Activated naive CD8-positive, alpha-beta T cell treated with anti-CD3 and anti-CD28 coated beads, Interleukin-2, amount 10 ng/mL, durations not matched to agents 7 days and 5 days (primary cell): Measurements from ENCODE around the gene KLHDC7A. TPM values are rescaled to one million over a fixed set of nuclear protein-coding genes. Genes with fewer than 3 reads are reported as not detected.

Experiments
- ATAC-seq: fragments of 150-1000 bp; cut with Tn5 transposase; one replicate; pipeline ENCODE4 v1.10.0; 2021; ENCODE audit warnings: low read depth, moderate library complexity
- POLR2A ChIA-PET: fragments of 350-600 bp; sonication (Branson Sonifier 250); formaldehyde crosslinking; loops from one replicate; lab custom pipeline; 2021; ENCODE audit warnings: antibody characterized with exemption; lab: Charles Lee
- DNase-seq: peaks from one replicate; pipeline ENCODE4 v3.0.0; 2021
- H3K27ac Mint-ChIP-seq: one replicate; pipeline ENCODE4 v1.8.0; 2022; ENCODE audit warnings: mild to moderate bottlenecking, mixed read lengths
- H3K27me3 Mint-ChIP-seq: one replicate; pipeline ENCODE4 v1.8.0; 2022; ENCODE audit warnings: mild to moderate bottlenecking, moderate library complexity, mixed read lengths
- H3K36me3 Mint-ChIP-seq: one replicate; pipeline ENCODE4 v1.8.0; 2021; ENCODE audit warnings: mild to moderate bottlenecking, mixed read lengths
- H3K4me1 Mint-ChIP-seq: one replicate; pipeline ENCODE4 v1.8.0; 2021; ENCODE audit warnings: mixed read lengths
- H3K4me3 Mint-ChIP-seq: one replicate; pipeline ENCODE4 v1.8.0; 2022; ENCODE audit warnings: mild to moderate bottlenecking, moderate library complexity, mixed read lengths
- H3K9me3 Mint-ChIP-seq: one replicate; pipeline ENCODE4 v1.8.0; 2021; ENCODE audit warnings: mixed read lengths
- total RNA-seq, 2 experiments: library from RNA; stranded (reverse); gene quantifications; one replicate each; pipeline ENCODE4 v1.2.3, GENCODE V29; 2021

KLHDC7A gene
- total RNA-seq, 2 experiments from 2014 or later: not detected

DNA sequence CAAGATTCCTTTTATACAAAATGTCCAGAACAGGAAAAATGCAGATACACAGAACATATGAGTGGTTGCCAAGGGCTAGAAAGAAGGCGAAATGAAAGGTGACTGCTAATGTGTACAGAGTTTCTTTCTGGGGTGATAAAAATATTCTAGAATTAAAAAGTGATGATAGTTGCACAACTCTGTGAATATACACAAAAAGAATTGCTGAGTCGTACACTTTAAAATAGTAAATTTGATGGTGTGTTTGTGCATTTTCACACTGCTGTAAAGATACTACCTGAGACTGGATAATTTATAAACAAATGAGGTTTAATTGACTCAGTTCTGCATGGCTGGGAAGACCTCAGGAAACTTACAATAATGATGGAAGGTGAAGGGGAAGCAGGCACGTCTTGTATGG lies 23.9 kb downstream of the KLHDC7A start:
- ATAC-seq (no peak), DNase-seq (no peak)
- Mint-ChIP-seq H3K27ac (no peak overlapping the region), H3K4me3 (no peak overlapping the region), H3K27me3 (peaks cover 4% of the 10 kb centered on the region), H3K36me3 (no peaks in the 10 kb centered on the region), H3K4me1 (no peaks in the 10 kb centered on the region), H3K9me3 (peaks cover 2% of the 10 kb centered on the region)
- POLR2A ChIA-PET: no interaction called here

DNA sequence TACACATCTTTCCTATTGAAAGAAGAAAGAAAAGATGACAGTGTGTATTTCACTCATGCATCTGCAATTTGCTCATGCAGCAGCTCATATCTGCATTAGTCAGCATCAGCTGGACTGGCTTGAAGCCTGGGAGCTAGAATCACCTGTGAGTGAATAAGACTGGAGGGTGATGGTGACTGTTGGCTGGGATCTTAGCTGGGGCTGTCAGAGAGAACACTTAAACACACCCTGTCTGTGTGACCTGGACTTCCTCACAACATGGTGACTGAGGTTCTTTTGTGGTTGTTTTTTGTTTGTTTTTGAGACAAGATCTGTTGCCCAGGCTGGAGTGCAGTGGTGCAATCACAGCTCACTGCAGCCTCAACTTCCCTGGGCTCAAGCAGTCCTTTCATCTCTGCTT lies 24.9 kb downstream of the KLHDC7A start:
- DNase-seq: no peak
- no peaks in the 10 kb centered on the region for H3K36me3 Mint-ChIP-seq
- H3K27ac Mint-ChIP-seq: no peak overlapping the region

DNA sequence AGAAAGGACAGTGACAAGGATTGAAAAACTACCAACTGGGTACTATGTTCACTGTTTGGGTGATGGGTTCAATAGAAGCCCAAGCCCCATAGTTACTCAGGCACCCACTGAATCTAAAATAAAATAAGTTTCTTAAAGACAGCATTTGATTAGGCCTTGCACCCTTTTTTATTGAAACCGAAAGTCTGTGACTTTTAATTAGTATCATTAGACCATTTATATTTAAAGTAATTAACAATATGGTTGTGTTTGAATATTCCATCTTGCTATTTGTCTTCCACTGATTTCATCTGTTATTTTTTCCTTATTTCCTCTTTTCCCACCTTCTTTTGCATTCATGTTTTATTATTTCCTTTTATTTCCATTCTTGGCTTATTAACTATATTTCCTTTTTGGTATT lies 27.4 kb downstream of the KLHDC7A start:
- no peak for DNase-seq
- no peak overlapping the region for H3K27ac Mint-ChIP-seq
- POLR2A ChIA-PET: no interaction called here
- no peaks in the 10 kb centered on the region for H3K36me3 Mint-ChIP-seq
- H3K4me1 Mint-ChIP-seq: no peaks in the 10 kb centered on the region
- peaks cover 2% of the 10 kb centered on the region for H3K9me3 Mint-ChIP-seq
- no peak for ATAC-seq
- H3K27me3 Mint-ChIP-seq: peaks cover 6% of the 10 kb centered on the region
- no peak overlapping the region for H3K4me3 Mint-ChIP-seq

More for the DNA sequence above, 24.9 kb downstream of the KLHDC7A start:
- Mint-ChIP-seq H3K4me3 (no peak overlapping the region), H3K4me1 (no peaks in the 10 kb centered on the region), H3K27me3 (peaks cover 4% of the 10 kb centered on the region), H3K9me3 (peaks cover 2% of the 10 kb centered on the region)
- no peak for ATAC-seq
- POLR2A ChIA-PET: no interaction called here

DNA sequence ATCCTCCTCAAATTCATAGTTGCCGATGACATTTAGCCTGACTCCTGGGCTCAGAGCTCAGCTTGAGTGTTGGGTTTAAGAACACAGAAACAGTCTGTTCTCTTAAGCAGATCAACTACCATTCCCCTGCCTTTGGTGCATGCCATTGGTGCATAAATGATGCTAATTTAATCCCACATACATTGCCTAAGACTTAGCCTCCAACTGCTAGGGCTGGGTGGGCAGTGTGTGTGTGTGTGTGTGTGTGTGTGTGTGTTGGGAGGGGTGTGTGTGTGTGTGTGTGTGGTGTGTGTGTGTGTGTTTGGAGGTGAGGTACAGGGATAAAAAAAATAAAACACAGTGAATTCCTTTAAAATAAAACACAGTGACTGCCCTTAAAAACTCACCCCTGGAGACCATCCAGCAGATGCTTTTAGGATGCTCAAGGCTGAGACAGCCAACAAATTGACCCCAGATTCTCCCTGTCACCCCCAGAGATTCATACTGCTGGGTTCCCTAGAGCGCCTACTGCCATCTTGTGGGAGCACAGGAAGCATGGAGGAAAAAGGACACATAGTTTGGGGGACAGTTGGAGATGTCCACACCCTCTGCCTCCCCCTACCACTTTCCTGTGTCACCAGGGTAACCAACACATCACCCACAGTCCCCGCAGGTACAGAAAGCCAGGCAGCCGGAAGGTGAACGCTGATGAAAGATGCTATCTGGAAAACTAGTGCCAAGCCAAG lies 30.6 kb downstream of the KLHDC7A start:
- POLR2A ChIA-PET: no interaction called here
- ATAC-seq (no peak), DNase-seq (no peak)
- H3K27me3 Mint-ChIP-seq: peaks cover 9% of the 10 kb centered on the region
- H3K4me1 Mint-ChIP-seq: no peaks in the 10 kb centered on the region
- H3K27ac Mint-ChIP-seq: no peak overlapping the region
- H3K36me3 Mint-ChIP-seq: no peaks in the 10 kb centered on the region
- no peak overlapping the region for H3K4me3 Mint-ChIP-seq
- peaks cover 14% of the 10 kb centered on the region for H3K9me3 Mint-ChIP-seq

DNA sequence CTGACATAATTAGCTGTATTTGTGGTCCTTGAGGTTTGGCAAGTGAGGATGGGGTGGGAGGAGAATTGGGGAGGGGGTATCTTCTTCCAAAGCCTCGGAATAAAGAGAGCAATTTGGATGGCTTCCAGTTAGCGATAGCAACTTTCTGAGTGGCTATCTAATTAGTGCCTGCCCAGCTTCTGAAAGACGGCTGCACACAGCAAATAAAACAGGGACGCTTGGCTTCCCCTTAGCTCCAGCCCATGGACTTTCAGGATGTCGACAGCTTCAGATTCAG lies 31.1 kb downstream of the KLHDC7A start:
- H3K4me3 Mint-ChIP-seq: no peak overlapping the region
- no peaks in the 10 kb centered on the region for H3K4me1 Mint-ChIP-seq
- ATAC-seq (no peak), DNase-seq (no peak)
- POLR2A ChIA-PET: no interaction called here
- peaks cover 9% of the 10 kb centered on the region for H3K27me3 Mint-ChIP-seq
- no peak overlapping the region for H3K27ac Mint-ChIP-seq
- H3K9me3 Mint-ChIP-seq: peaks cover 14% of the 10 kb centered on the region
- H3K36me3 Mint-ChIP-seq: no peaks in the 10 kb centered on the region

GRCh38 chr1:18512883-18513282 lies 32.2 kb downstream of the KLHDC7A start:
- Mint-ChIP-seq H3K4me1 (no peaks in the 10 kb centered on the region), H3K4me3 (no peak overlapping the region), H3K9me3 (peaks cover 14% of the 10 kb centered on the region), H3K27ac (no peak overlapping the region), H3K27me3 (peaks cover 9% of the 10 kb centered on the region), H3K36me3 (no peaks in the 10 kb centered on the region)
- DNase-seq (no peak), ATAC-seq (no peak)
- POLR2A ChIA-PET: no interaction called here

DNA sequence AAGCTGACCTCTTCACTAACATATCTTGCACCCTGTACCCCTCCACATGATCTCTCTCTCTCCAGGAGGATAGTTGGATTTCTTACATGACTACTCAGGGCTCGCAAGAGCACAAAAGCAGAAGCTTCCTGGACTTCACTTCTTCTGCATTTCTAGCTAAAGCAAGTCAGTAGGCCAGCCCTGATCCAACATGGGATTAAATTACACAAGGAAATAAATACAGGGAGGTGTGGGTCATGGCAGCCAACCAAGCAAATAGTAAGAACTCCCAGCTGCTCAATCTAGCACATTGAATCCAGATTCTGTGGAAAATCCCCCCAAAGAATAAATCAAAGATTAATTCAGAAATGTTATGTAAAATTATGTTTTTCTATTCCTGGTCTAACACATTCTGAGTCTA lies 33.3 kb downstream of the KLHDC7A start:
- POLR2A ChIA-PET: no interaction called here
- no peak overlapping the region for H3K27ac Mint-ChIP-seq
- H3K36me3 Mint-ChIP-seq: no peaks in the 10 kb centered on the region
- peaks cover 6% of the 10 kb centered on the region for H3K27me3 Mint-ChIP-seq
- H3K4me3 Mint-ChIP-seq: no peak overlapping the region
- ATAC-seq (no peak), DNase-seq (no peak)
- H3K9me3 Mint-ChIP-seq: peaks cover 13% of the 10 kb centered on the region
- H3K4me1 Mint-ChIP-seq: no peaks in the 10 kb centered on the region

GRCh38 chr1:18515120-18515667 lies 34.5 kb downstream of the KLHDC7A start:
- Mint-ChIP-seq H3K4me1 (no peaks in the 10 kb centered on the region), H3K36me3 (no peaks in the 10 kb centered on the region), H3K27me3 (peaks cover 7% of the 10 kb centered on the region), H3K27ac (no peak overlapping the region), H3K9me3 (peaks cover 13% of the 10 kb centered on the region), H3K4me3 (no peak overlapping the region)
- DNase-seq (no peak), ATAC-seq (no peak)
- POLR2A ChIA-PET: no interaction called here

- H3K4me1 Mint-ChIP-seq: no peaks in the 10 kb centered on the region
- no peak for ATAC-seq
- H3K27ac Mint-ChIP-seq: no peak overlapping the region
- POLR2A ChIA-PET: no interaction called here
- no peak overlapping the region for H3K4me3 Mint-ChIP-seq
- peaks cover 13% of the 10 kb centered on the region for H3K9me3 Mint-ChIP-seq
- H3K27me3 Mint-ChIP-seq: peaks cover 11% of the 10 kb centered on the region
- no peaks in the 10 kb centered on the region for H3K36me3 Mint-ChIP-seq
- no peak for DNase-seq
These were observed 35.7 kb downstream of the KLHDC7A start for GRCh38 chr1:18516473-18516872.

DNA sequence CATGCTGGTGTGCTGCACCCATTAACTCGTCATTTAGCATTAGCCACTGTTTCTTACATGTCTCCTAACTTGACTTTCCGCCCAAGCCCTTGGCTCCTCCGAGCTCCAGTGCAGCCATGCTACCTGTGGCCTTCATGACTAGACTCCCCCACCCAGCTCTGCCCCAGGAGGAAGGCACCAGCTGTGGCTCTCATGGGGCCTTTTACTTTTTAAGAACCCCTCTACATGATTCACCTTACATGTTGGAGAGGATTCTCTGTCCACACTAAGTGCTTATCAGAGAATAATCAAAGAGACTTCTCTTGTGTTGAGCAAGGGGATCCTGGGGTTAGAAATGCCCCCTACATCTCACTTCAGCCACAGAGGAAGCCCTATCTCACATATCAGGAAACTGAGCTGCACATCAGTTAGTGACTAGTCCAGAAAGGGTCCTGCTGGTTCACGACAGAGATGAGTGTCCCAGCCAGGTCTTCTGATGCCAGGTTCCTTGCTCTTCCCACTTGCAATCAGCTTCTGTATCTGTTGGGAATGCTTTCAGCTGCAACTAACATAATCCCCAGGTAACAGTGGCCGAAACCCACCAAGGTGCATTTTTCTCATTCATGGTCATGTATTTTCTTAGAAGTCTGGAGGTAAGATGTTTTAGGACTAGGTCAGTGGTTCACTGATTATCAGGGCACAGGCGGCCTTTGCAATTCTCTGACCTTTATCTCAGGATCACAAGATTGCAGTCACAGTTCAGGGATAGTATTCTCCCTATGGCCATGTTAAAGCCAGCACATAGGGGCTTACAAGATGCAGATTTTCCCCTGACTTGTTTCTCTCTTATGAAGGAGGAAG lies 45.9 kb downstream of the KLHDC7A start:
- H3K36me3 Mint-ChIP-seq: no peaks in the 10 kb centered on the region
- no peak overlapping the region for H3K4me3 Mint-ChIP-seq
- H3K4me1 Mint-ChIP-seq: no peaks in the 10 kb centered on the region
- ATAC-seq (no peak), DNase-seq (no peak)
- POLR2A ChIA-PET: no interaction called here
- no peaks in the 10 kb centered on the region for H3K9me3 Mint-ChIP-seq
- H3K27me3 Mint-ChIP-seq: peaks cover 12% of the 10 kb centered on the region
- no peak overlapping the region for H3K27ac Mint-ChIP-seq

DNA sequence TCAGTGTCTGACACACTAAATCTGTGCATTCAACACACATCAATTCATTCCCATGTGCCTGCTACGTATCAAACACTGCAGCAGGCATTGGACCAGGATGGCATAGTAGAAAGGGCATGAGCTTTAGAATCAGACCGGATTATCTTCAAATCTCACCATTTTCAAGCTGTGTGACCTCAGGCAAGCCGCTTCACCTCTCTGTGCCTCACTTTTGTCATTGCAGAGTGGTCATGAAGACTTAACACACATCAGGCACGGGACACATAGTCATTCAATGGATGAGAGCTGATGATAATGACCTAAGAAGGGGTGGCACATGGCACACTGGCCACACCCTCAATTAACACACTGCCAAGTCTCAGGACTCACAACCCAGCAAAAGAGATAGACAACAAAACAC lies 46.8 kb downstream of the KLHDC7A start:
- Mint-ChIP-seq H3K27ac (no peak overlapping the region), H3K4me3 (no peak overlapping the region), H3K9me3 (no peaks in the 10 kb centered on the region), H3K27me3 (peaks cover 12% of the 10 kb centered on the region), H3K4me1 (no peaks in the 10 kb centered on the region), H3K36me3 (no peaks in the 10 kb centered on the region)
- DNase-seq (no peak), ATAC-seq (no peak)
- POLR2A ChIA-PET: no interaction called here

DNA sequence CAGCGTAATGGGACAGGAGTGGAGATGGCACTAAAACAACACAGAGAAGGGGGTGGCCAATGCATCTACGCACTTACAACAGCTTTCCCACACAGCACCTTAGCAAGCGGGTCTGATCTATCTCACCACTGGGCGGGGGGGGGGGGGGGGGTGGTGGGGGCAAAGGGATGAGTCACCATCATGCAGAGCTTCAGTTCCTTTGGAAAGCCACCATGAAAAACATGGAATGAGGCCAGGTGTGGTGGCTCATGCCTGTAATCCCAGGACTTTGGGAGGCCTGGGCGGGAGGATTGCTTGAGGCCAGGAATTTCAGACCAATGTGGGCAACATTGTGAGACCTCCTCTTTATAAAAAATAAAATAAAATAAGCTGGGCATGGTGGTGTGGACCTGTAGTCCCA lies 47.2 kb downstream of the KLHDC7A start:
- Mint-ChIP-seq H3K4me1 (no peaks in the 10 kb centered on the region), H3K27me3 (peaks cover 12% of the 10 kb centered on the region), H3K4me3 (no peak overlapping the region), H3K9me3 (no peaks in the 10 kb centered on the region), H3K27ac (no peak overlapping the region), H3K36me3 (no peaks in the 10 kb centered on the region)
- DNase-seq: no peak
- ATAC-seq: no peak
- POLR2A ChIA-PET: no interaction called here

DNA sequence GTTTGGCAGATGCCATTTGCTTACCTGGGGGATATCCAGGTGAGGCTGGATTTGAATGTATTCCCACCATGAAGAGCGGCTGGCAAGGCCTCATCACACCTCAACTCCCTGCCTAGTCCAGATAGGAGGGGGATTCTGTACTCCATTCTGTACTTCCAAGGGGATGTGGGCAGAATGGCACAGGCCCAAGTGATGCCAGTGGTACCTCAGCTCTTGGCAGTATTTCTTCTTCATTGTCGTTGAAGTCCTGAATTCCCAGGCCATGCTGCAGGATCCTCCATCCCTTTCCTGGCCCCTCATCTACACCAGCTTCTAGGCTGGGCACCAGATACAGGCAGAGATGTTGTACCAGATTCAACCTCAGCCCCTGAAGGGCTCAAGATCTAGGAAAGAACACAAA lies 47.9 kb downstream of the KLHDC7A start:
- H3K36me3 Mint-ChIP-seq: no peaks in the 10 kb centered on the region
- DNase-seq (no peak), ATAC-seq (no peak)
- POLR2A ChIA-PET: no interaction called here
- H3K27me3 Mint-ChIP-seq: peaks cover 10% of the 10 kb centered on the region
- H3K9me3 Mint-ChIP-seq: no peaks in the 10 kb centered on the region
- H3K4me3 Mint-ChIP-seq: no peak overlapping the region
- H3K27ac Mint-ChIP-seq: no peak overlapping the region
- H3K4me1 Mint-ChIP-seq: no peaks in the 10 kb centered on the region

- Mint-ChIP-seq H3K36me3 (no peaks in the 10 kb centered on the region), H3K27me3 (peaks cover 14% of the 10 kb centered on the region), H3K4me1 (no peaks in the 10 kb centered on the region)
These were observed 49.0 kb downstream of the KLHDC7A start for GRCh38 chr1:18529714-18530113.

More at GRCh38 chr1:18529714-18530113, 49.0 kb downstream of the KLHDC7A start:
- Mint-ChIP-seq H3K9me3 (no peaks in the 10 kb centered on the region), H3K27ac (no peak overlapping the region), H3K4me3 (no peak overlapping the region)
- no peak for DNase-seq
- POLR2A ChIA-PET: no interaction called here
- no peak for ATAC-seq
